GM06990 (cell line): ENCODE measurements around the gene ING3.

ENCODE experiments used
- DNase-seq: peaks from one replicate; pipeline ENCODE4 v3.0.0-alpha.2; 2011; ENCODE audit not compliant: insufficient read length; ENCODE audit errors: extremely low read depth
- H3K27me3 ChIP-seq: replicated peaks from 2 replicates; pipeline ENCODE4 v1.6.0; 2011; ENCODE audit warnings: low read length; ENCODE audit not compliant: control insufficient read depth, insufficient read depth
- H3K36me3 ChIP-seq: 2 replicates; pipeline ENCODE4 v1.5.1; 2011; ENCODE audit warnings: low read length; ENCODE audit not compliant: control insufficient read depth, insufficient read depth
- H3K4me3 ChIP-seq: replicated peaks from 2 replicates; pipeline ENCODE4 v1.5.1; 2011; ENCODE audit warnings: low read depth, mild to moderate bottlenecking, control low read depth, low read length
- TF ChIP-seq, protein P1 (sequence below): IDR thresholded peaks from 2 replicates; pipeline ENCODE4 v1.5.1; 2011; ENCODE audit warnings: low read length, control low read depth, mild to moderate bottlenecking, inconsistent platforms; ENCODE audit not compliant: insufficient read depth, poor library complexity, severe bottlenecking

ING3 gene

DNA sequence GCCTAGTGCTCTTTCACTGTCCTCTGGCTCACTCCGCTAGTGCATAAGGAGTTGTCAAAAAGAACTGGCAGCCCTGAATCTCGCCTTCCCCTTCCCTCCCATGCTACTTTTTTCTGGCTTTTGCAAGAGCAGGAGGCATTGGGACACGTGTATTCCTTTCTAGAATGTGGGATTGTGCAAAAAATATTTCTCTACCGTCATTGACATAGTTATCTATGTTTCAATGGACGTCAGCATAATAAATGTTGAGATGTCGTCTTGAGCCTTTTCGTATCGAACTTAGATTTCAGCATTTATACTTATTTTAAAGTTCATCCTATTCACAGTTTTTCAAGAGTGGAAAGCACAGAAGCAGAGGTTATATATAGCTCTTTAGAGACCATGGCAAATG is 727 bp downstream of the ING3 start:
- TF ChIP-seq, protein P1, sequence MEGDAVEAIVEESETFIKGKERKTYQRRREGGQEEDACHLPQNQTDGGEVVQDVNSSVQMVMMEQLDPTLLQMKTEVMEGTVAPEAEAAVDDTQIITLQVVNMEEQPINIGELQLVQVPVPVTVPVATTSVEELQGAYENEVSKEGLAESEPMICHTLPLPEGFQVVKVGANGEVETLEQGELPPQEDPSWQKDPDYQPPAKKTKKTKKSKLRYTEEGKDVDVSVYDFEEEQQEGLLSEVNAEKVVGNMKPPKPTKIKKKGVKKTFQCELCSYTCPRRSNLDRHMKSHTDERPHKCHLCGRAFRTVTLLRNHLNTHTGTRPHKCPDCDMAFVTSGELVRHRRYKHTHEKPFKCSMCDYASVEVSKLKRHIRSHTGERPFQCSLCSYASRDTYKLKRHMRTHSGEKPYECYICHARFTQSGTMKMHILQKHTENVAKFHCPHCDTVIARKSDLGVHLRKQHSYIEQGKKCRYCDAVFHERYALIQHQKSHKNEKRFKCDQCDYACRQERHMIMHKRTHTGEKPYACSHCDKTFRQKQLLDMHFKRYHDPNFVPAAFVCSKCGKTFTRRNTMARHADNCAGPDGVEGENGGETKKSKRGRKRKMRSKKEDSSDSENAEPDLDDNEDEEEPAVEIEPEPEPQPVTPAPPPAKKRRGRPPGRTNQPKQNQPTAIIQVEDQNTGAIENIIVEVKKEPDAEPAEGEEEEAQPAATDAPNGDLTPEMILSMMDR: no peak
- no peak for DNase-seq
- peak overlapping the region; percentile 93 for H3K4me3 ChIP-seq
- no peaks in the 10 kb centered on the region for H3K27me3 ChIP-seq
- no peaks in the 10 kb centered on the region; the same call in 1 of the 2 replicates for H3K36me3 ChIP-seq

DNA sequence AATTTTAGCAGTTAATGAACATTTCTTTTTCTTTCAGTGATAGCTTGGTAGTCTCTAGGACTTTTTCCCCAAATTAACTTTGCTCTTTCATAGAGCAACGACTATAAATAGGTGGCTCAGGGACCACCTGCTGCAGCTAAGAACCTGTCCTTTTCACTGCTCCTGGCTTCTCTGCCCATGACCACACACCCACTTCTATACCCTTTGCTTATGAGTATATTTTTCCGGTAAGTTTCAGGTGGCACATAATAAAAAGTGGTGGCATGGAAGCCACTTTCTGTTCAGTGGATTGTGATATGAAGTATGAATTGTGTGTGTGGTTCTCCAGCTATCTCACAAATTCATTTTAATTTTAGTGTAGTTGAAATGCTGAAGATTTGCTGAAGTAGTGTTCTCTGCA is 1.2 kb downstream of the ING3 start:
- TF ChIP-seq, protein P1: no peak
- DNase-seq: no peak
- H3K27me3 ChIP-seq: no peaks in the 10 kb centered on the region
- H3K4me3 ChIP-seq: peak overlapping the region; percentile 93
- no peaks in the 10 kb centered on the region; the same call in 1 of the 2 replicates for H3K36me3 ChIP-seq

DNA sequence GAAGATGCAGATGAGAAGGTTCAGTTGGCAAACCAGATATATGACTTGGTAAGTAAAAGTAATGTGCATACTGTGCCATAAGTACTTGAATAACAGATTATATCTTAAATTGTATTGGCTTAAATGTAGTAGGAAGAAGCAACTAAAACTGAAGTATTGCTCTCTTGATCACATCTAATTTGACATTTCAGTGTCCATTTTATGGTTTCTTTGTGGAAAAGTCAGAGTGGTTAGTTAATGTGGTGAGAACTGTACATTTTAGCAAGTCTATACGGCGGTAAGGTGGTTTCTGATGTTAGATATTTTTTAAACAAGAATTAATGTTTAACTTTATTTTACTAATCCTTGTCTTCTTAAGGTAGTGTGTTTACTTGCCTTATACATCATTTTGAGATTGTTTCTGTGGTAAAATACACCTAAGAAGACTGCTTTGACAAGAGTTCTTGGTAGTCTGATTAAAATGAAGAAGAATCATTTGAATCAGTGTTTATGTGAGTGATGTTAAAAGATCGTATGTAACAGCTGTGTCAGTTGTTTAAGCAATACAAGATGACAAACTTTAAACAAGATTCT is 5.1 kb downstream of the ING3 start:
- TF ChIP-seq, protein P1: no peak
- Histone ChIP-seq H3K4me3 (no peak overlapping the region), H3K27me3 (no peaks in the 10 kb centered on the region), H3K36me3 (no peaks in the 10 kb centered on the region; the same call in none of the 2 replicates)
- no peak for DNase-seq

DNA sequence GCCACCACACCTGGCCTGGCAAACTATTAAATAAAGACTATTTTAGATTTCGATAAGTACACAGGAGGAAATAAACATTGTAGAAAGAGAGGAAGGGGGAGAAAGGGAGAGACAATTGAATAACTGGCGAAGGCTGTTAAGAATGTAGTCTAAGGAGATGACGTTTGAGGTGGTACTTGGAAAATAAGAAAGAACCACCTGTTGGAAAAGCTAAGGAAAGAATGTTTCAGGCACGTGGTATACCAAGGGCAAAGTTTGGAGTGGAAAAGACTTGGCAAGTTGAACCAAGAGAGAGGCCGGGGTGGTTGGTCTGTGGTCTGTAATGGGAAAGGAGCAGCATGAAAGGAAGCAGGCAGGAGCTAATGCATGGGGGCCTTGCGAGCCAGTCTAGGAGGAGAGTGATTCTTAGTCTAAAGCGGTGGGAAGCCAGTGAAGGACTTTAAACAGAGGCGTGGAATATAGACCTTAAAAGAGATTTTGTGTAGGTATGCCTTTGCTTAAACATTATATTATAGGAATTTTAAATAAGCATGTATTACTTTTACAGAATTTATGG is 9.4 kb downstream of the ING3 start:
- Histone ChIP-seq H3K36me3 (peaks cover 2% of the 10 kb centered on the region), H3K4me3 (no peak overlapping the region), H3K27me3 (no peaks in the 10 kb centered on the region)
- TF ChIP-seq, protein P1: no peak
- no peak for DNase-seq

DNA sequence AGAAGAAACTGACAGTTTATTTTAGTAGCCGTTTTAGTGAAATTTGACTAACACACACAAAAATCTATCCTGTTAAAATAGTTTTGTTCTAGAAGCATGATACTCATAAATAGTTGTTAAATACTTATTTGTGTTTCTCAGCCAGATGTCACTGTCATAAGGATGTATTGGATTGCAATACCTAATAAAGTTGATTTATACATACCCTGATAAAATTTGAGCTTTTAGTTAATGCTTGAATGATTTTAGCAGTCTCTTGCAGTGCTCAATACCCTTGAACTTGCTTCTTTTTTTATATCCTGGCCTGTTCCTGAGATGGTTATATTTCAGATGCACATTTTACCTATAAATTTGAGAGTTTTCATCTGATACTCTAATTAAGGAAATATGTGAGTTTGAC is 10.1 kb downstream of the ING3 start:
- no peak for DNase-seq
- no peak overlapping the region for H3K4me3 ChIP-seq
- H3K27me3 ChIP-seq: no peaks in the 10 kb centered on the region
- TF ChIP-seq, protein P1: no peak
- H3K36me3 ChIP-seq: peaks cover 2% of the 10 kb centered on the region

DNA sequence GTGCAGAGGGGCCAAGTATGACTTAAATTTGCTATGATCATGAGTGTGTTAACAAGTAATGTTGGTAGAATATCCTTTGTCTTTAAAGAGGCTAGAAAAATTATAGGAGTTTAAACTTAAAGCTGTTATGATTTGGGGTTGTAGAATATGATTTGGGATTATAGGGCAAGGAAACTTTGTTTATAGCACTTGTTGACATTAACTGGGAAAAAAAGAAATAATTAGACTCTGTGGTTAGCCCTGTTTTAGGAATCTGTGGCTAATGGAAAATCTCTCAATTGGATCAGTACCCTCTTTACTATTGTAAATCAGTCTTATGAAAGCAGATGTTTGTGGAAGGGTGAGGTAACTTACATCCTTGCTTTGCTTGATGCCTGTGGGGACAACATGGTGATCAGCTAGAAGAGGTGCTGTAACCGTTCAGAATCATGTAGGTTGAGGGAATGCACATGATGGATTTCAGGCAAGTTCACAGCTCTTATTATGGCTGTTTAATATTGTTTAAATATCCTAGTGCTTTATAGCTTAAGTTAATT is 11.1 kb downstream of the ING3 start:
- no peak overlapping the region for H3K4me3 ChIP-seq
- H3K27me3 ChIP-seq: no peaks in the 10 kb centered on the region
- peaks cover 2% of the 10 kb centered on the region for H3K36me3 ChIP-seq
- TF ChIP-seq, protein P1: no peak
- DNase-seq: no peak
